H1 (cell line): Measurements from ENCODE around the gene ITPRIPL2. TPM values are rescaled to one million over a fixed set of nuclear protein-coding genes. Genes with fewer than 3 reads are reported as not detected.

Experiments used
- BACH1 ChIP-seq: IDR thresholded peaks from 2 replicates; pipeline ENCODE4 v1.6.1; 2012; ENCODE audit warnings: low read length, improper control_type of control experiment
- CBX5 ChIP-seq: fragments of 300-800, 300-1000 bp; sonication (generic); IDR thresholded peaks from 2 replicates; pipeline ENCODE4 v1.7.1; 2016; ENCODE audit warnings: antibody characterized with exemption, low read length, low read depth
- CBX8 ChIP-seq: fragments of 300-800, 300-1000 bp; sonication (generic); IDR thresholded peaks from 2 replicates; pipeline ENCODE4 v1.7.1; 2016; ENCODE audit warnings: low read depth, low read length, borderline replicate concordance
- CHD1 ChIP-seq: IDR thresholded peaks from 2 replicates; pipeline ENCODE4 v1.6.1; 2012; ENCODE audit warnings: low read depth, low read length, improper control_type of control experiment
- CREB1 ChIP-seq: IDR thresholded peaks from 2 replicates; pipeline ENCODE4 v1.6.1; 2012; ENCODE audit warnings: inconsistent platforms
- CTBP2 ChIP-seq: IDR thresholded peaks from 2 replicates; pipeline ENCODE4 v1.7.0; 2011; ENCODE audit warnings: borderline replicate concordance, mild to moderate bottlenecking, moderate library complexity, mixed read lengths, low read length; ENCODE audit not compliant: insufficient read depth, insufficient read length
- EGR1 ChIP-seq: IDR thresholded peaks from 2 replicates; pipeline ENCODE4 v1.6.1; 2011; ENCODE audit warnings: low read depth, low read length, borderline replicate concordance
- EZH2 ChIP-seq: fragments of 200-600 bp; sonication (generic); IDR thresholded peaks from 2 replicates; pipeline ENCODE4 v1.7.1; 2012; ENCODE audit warnings: low read depth, mild to moderate bottlenecking, moderate library complexity, low read length, inconsistent platforms; ENCODE audit not compliant: severe bottlenecking
- JUN ChIP-seq: IDR thresholded peaks from 2 replicates; pipeline ENCODE4 v1.6.1; 2011; ENCODE audit warnings: low read depth, mild to moderate bottlenecking, improper control_type of control experiment, low read length
- JUND ChIP-seq: IDR thresholded peaks from 2 replicates; pipeline ENCODE4 v1.6.1; 2011; ENCODE audit warnings: mild to moderate bottlenecking, improper control_type of control experiment, low read length
- KDM4A ChIP-seq: IDR thresholded peaks from one replicate; pipeline ENCODE4 v1.7.1; 2012; ENCODE audit warnings: low read depth, mild to moderate bottlenecking, moderate library complexity, low read length, inconsistent platforms; ENCODE audit not compliant: severe bottlenecking
- KDM5A ChIP-seq: fragments of 200-600 bp; IDR thresholded peaks from 2 replicates; pipeline ENCODE4 v1.7.1; 2012; ENCODE audit warnings: mild to moderate bottlenecking, low read length, inconsistent platforms, mixed read lengths
- NANOG ChIP-seq: IDR thresholded peaks from 2 replicates; pipeline ENCODE4 v1.6.1; 2011; ENCODE audit warnings: low read length, low read depth, mild to moderate bottlenecking, inconsistent platforms; ENCODE audit not compliant: insufficient read depth, poor library complexity, severe bottlenecking
- NRF1 ChIP-seq: IDR thresholded peaks from 2 replicates; pipeline ENCODE4 v1.6.1; 2011; ENCODE audit warnings: mild to moderate bottlenecking, low read depth, low read length, improper control_type of control experiment
- PHF8 ChIP-seq: fragments of 200-600 bp; sonication (generic); conservative IDR thresholded peaks from 2 replicates; pipeline ENCODE4 v1.7.1; 2012; ENCODE audit warnings: low read depth, mild to moderate bottlenecking, inconsistent platforms, low read length, moderate library complexity
- POU5F1 ChIP-seq: IDR thresholded peaks from 2 replicates; pipeline ENCODE4 v1.6.1; 2011; ENCODE audit warnings: low read depth, mild to moderate bottlenecking, low read length, moderate library complexity
- RNF2 ChIP-seq: fragments of 200-900, 300-1000 bp; sonication (generic); IDR thresholded peaks from 2 replicates; pipeline ENCODE4 v1.7.1; 2016; ENCODE audit warnings: borderline replicate concordance, low read depth, mild to moderate bottlenecking, antibody characterized with exemption, low read length; ENCODE audit not compliant: poor library complexity, severe bottlenecking; ENCODE audit errors: missing control alignments
- SP4 ChIP-seq: IDR thresholded peaks from 2 replicates; pipeline ENCODE4 v1.6.1; 2012; ENCODE audit warnings: low read length, inconsistent platforms
- SUZ12 ChIP-seq: fragments of 200-600 bp; sonication (generic); IDR thresholded peaks from 2 replicates; pipeline ENCODE4 v1.6.1; 2012; ENCODE audit warnings: mild to moderate bottlenecking, inconsistent platforms, low read length, moderate library complexity, mixed read lengths
- TEAD4 ChIP-seq: IDR thresholded peaks from 2 replicates; pipeline ENCODE4 v1.6.1; 2012; ENCODE audit warnings: low read depth, low read length, inconsistent platforms, mixed read lengths
- USF2 ChIP-seq: IDR thresholded peaks from 2 replicates; pipeline ENCODE4 v1.6.1; 2011; ENCODE audit warnings: low read length, improper control_type of control experiment
- YY1 ChIP-seq: IDR thresholded peaks from 2 replicates; pipeline ENCODE4 v1.6.1; 2011; ENCODE audit warnings: low read depth, mild to moderate bottlenecking, low read length
- polyA plus RNA-seq, 7 experiments: library from polyadenylated mRNA; depleted of rRNA in 3 of 7; stranded (reverse) in 5 of 7; unstranded in 2 of 7; fragments of >200 nt in 5 of 7; fragments of 200-250 nt in 2 of 7; gene quantifications; 1 replicate in 5 of 7; 2 replicates in 1 of 7; 4 replicates in 1 of 7; pipeline versions ENCODE4 v1.2.1 to v1.2.3, GENCODE V29; 2011 to 2013; ENCODE audit warnings: missing spikeins in 2 of 7, mixed read lengths in 2 of 7
- total RNA-seq: library from RNA; stranded (reverse); fragmentation: NEBNext Ultra II Directional; extraction: Animal tissue kit (Norgen Biotek cat#: 25700); gene quantifications from 2 replicates; pipeline ENCODE4 v1.2.1, GENCODE V29; 2021
- TF ChIP-seq, protein P1 (sequence below): IDR thresholded peaks from 2 replicates; pipeline ENCODE4 v1.6.1; 2011; ENCODE audit warnings: low read depth, mild to moderate bottlenecking, low read length; ENCODE audit not compliant: insufficient read depth

ITPRIPL2 gene
- total and polyA plus RNA-seq, 2 of the 8 experiments (the other 6 are each of a cell fraction or from before 2014, with no cell fraction given) = 1.1 to 3.4 TPM

- TF ChIP-seq CBX8 (no peak), JUN (no peak), EZH2 (no peak), NANOG (no peak), CTBP2 (no peak), CBX5 (no peak), JUND (no peak), NRF1 (no peak), POU5F1 (no peak), SUZ12 (peak; percentile 15; the same call in 1 of the 2 replicates), KDM4A (peak; percentile 74), CHD1 (no peak), RNF2 (no peak), YY1 (no peak), SP4 (no peak), TEAD4 (no peak), BACH1 (peak; percentile 94), USF2 (no peak), PHF8 (no peak), EGR1 (peak; percentile 45; the same call in 1 of the 2 replicates), KDM5A (no peak), CREB1 (peak; percentile 46; the same call in 1 of the 2 replicates)
- TF ChIP-seq, protein P1, sequence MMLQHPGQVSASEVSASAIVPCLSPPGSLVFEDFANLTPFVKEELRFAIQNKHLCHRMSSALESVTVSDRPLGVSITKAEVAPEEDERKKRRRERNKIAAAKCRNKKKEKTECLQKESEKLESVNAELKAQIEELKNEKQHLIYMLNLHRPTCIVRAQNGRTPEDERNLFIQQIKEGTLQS = no peak
Observed at GRCh38 chr16:19167710-19168370, 54.1 kb downstream of the ITPRIPL2 start, which contains the start of gene SYT17 (continued).
